Measurements from ENCODE around the gene C1orf122.

C1orf122 gene

GRCh38 chr1:37802439-37802838 lies 5.2 kb upstream of the C1orf122 start:
- CTCF ChIA-PET = no interaction called here
- no peak overlapping the region for H3K27ac ChIP-seq (ENCODE audit: insufficient read depth in 1 of 2, low read depth in 1 of 2, low read length in 2 of 2, poor library complexity in 1 of 2, severe bottlenecking in 2 of 2)
- no peak overlapping the region for H3K4me3 ChIP-seq (ENCODE audit: control insufficient read depth in 1 of 7, extremely low read depth in 1 of 7, insufficient read depth in 4 of 7, low read depth in 2 of 7, low read length in 6 of 7)
- DNase-seq = no peak
- H3K9me3 ChIP-seq (ENCODE audit: control extremely low read depth in 1 of 5, control insufficient read depth in 4 of 5, insufficient read depth in 2 of 5, low read depth in 1 of 5, low read length in 4 of 5) = no peaks in the 10 kb centered on the region
- H3K4me1 ChIP-seq (ENCODE audit: control extremely low read depth in 1 of 4, control insufficient read depth in 4 of 4, insufficient read depth in 4 of 4, low read length in 3 of 4) = peaks cover 5 to 15% (median 10%) of the 10 kb centered on the region in 4 experiments
- H3K36me3 ChIP-seq (ENCODE audit: control insufficient read depth in 4 of 4, insufficient read depth in 4 of 4, low read length in 3 of 4) = peaks cover 24 to 55% (median 50%) of the 10 kb centered on the region in 4 experiments
- H3K27me3 ChIP-seq (replicated peaks in 2 of 5; ENCODE audit: control insufficient read depth in 4 of 5, insufficient read depth in 5 of 5, low read length in 4 of 5) = no peaks in the 10 kb centered on the region
- POLR2A ChIA-PET = interaction anchor here (0.7 kb wide), 1 partner anchor 128 kb away, joined by 3 read pairs; no protein-coding TSS in a partner anchor
- 100% methylated on average over 1 of the region's 1 CpG for WGBS (ENCODE audit: insufficient coverage)

DNA sequence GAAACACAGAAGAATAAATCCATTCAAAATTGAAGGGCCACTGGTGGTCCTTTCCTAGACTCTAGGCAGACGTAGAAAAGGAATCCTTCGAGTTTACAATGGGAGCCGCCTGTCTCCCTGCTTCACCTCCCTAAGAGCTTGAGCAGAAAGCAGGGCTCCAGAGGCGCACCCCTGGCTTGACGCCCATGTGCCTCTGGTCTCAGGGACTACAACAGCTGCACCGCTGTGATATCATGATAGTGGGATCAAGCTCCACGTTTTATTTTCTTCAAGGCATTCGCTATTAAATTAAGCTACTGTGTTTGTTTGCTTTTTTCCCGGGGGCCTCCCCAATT lies 403 bp upstream of the C1orf122 start:
- Histone ChIP-seq H3K4me1 (ENCODE audit: control extremely low read depth in 1 of 4, control insufficient read depth in 4 of 4, insufficient read depth in 4 of 4, low read length in 3 of 4) (peaks cover 5 to 23% (median 20%) of the 10 kb centered on the region in 4 experiments), H3K4me3 (ENCODE audit: control insufficient read depth in 1 of 7, extremely low read depth in 1 of 7, insufficient read depth in 4 of 7, low read depth in 2 of 7, low read length in 6 of 7) (peak overlapping the region; percentile 68 to 98 (median 95)), H3K9me3 (ENCODE audit: control extremely low read depth in 1 of 5, control insufficient read depth in 4 of 5, insufficient read depth in 2 of 5, low read depth in 1 of 5, low read length in 4 of 5) (no peaks in the 10 kb centered on the region), H3K27me3 (replicated peaks in 2 of 5; ENCODE audit: control insufficient read depth in 4 of 5, insufficient read depth in 5 of 5, low read length in 4 of 5) (no peaks in the 10 kb centered on the region), H3K36me3 (ENCODE audit: control insufficient read depth in 4 of 4, insufficient read depth in 4 of 4, low read length in 3 of 4) (peaks cover 19 to 56% (median 37%) of the 10 kb centered on the region in 4 experiments), H3K27ac (ENCODE audit: insufficient read depth in 1 of 2, low read depth in 1 of 2, low read length in 2 of 2, poor library complexity in 1 of 2, severe bottlenecking in 2 of 2) (peak overlapping the region; percentile 93 to 97)
- DNase-seq = peak in 2 of 3 donors; percentile 26 to 44
- WGBS (ENCODE audit: insufficient coverage) = 31% methylated on average over 7 of the region's 9 CpGs
- ChIA-PET POLR2A (interaction anchor here (0.8 to 2.1 kb wide), 4 partner anchors 12 to 115 kb away, joined by 3 to 14 read pairs (median 8); partner anchors contain the start of genes CDCA8, EPHA10 and MTF1), CTCF (interaction anchor here (1.3 kb wide), 1 partner anchor 53 kb away, joined by 5 read pairs; the partner anchor contains the start of gene MTF1)

DNA sequence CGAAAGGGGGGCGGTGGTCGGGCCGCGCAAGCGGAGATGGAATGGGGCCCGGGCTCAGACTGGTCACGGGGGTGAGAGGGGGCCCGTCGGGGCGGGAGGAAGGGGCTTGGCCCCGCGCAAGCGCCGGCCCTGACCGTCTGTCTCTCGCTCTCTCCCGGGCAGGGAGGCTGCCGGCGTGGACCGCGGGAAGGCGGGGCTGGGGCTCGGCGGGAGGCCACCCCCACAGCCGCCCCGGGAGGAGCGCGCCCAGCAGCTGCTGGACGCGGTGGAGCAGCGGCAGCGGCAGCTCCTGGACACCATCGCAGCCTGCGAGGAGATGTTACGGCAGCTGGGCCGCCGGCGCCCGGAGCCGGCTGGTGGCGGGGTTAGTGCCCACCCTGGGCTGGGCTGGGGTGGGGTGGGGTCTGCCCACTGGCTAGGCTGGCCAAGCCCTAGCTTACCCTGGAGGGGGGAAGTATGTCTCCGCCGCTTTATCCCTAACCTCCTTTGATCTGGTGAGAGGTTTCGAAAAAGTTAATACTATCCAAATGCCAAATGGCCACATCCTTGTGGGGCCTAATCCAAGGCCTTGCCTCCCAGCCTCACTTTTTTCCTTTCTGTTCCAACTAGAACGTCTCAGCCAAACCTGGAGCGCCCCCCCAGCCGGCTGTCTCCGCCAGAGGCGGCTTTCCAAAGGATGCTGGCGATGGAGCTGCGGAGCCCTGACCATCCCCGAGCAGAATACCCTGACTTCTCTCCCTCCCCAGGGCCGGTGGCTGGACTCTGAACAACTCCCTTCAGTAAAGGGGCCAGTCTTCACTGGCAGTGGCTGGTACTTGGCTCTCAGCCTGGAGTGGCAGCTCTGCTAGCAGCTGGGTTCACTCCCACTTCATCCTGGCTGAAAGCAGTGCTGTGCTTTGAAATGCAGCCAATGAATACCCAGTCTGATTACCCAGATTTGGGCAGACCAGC lies 1.1 kb downstream of the C1orf122 start:
- POLR2A ChIA-PET = interaction anchor here (1.8 to 2.1 kb wide), 3 partner anchors 13 to 116 kb away, joined by 7 to 14 read pairs (median 9); partner anchors contain the start of genes CDCA8 and MTF1
- peak in 1 of 3 donors; percentile 35 for DNase-seq
- peak overlapping the region; percentile 49 to 97 for H3K27ac ChIP-seq (ENCODE audit: insufficient read depth in 1 of 2, low read depth in 1 of 2, low read length in 2 of 2, poor library complexity in 1 of 2, severe bottlenecking in 2 of 2)
- H3K9me3 ChIP-seq (ENCODE audit: control extremely low read depth in 1 of 5, control insufficient read depth in 4 of 5, insufficient read depth in 2 of 5, low read depth in 1 of 5, low read length in 4 of 5) = no peaks in the 10 kb centered on the region
- WGBS (ENCODE audit: insufficient coverage) = 6% methylated on average over 48 of the region's 54 CpGs
- no peaks in the 10 kb centered on the region for H3K27me3 ChIP-seq (replicated peaks in 2 of 5; ENCODE audit: control insufficient read depth in 4 of 5, insufficient read depth in 5 of 5, low read length in 4 of 5)
- peak overlapping the region; percentile 68 to 98 (median 95) for H3K4me3 ChIP-seq (ENCODE audit: control insufficient read depth in 1 of 7, extremely low read depth in 1 of 7, insufficient read depth in 4 of 7, low read depth in 2 of 7, low read length in 6 of 7)
- CTCF ChIA-PET = interaction anchor here (1.1 to 1.8 kb wide), 4 partner anchors 9 to 52 kb away, joined by 3 to 5 read pairs (median 4); no protein-coding TSS in a partner anchor
- H3K4me1 ChIP-seq (ENCODE audit: control extremely low read depth in 1 of 4, control insufficient read depth in 4 of 4, insufficient read depth in 4 of 4, low read length in 3 of 4) = peaks cover 5 to 23% (median 20%) of the 10 kb centered on the region in 4 experiments
- peaks cover 14 to 55% (median 29%) of the 10 kb centered on the region in 4 experiments for H3K36me3 ChIP-seq (ENCODE audit: control insufficient read depth in 4 of 4, insufficient read depth in 4 of 4, low read length in 3 of 4)

GRCh38 chr1:37809942-37810341 lies 2.4 kb downstream of the C1orf122 start:
- WGBS (ENCODE audit: insufficient coverage) = 94% methylated on average over 2 of the region's 2 CpGs
- no peak overlapping the region for H3K27ac ChIP-seq (ENCODE audit: insufficient read depth in 1 of 2, low read depth in 1 of 2, low read length in 2 of 2, poor library complexity in 1 of 2, severe bottlenecking in 2 of 2)
- no peaks in the 10 kb centered on the region for H3K27me3 ChIP-seq (replicated peaks in 2 of 5; ENCODE audit: control insufficient read depth in 4 of 5, insufficient read depth in 5 of 5, low read length in 4 of 5)
- no peaks in the 10 kb centered on the region for H3K9me3 ChIP-seq (ENCODE audit: control extremely low read depth in 1 of 5, control insufficient read depth in 4 of 5, insufficient read depth in 2 of 5, low read depth in 1 of 5, low read length in 4 of 5)
- H3K4me3 ChIP-seq (ENCODE audit: control insufficient read depth in 1 of 7, extremely low read depth in 1 of 7, insufficient read depth in 4 of 7, low read depth in 2 of 7, low read length in 6 of 7) = no peak overlapping the region
- H3K36me3 ChIP-seq (ENCODE audit: control insufficient read depth in 4 of 4, insufficient read depth in 4 of 4, low read length in 3 of 4) = peaks cover 7 to 54% (median 25%) of the 10 kb centered on the region in 4 experiments
- POLR2A ChIA-PET = no interaction called here
- peaks cover 5 to 23% (median 20%) of the 10 kb centered on the region in 4 experiments for H3K4me1 ChIP-seq (ENCODE audit: control extremely low read depth in 1 of 4, control insufficient read depth in 4 of 4, insufficient read depth in 4 of 4, low read length in 3 of 4)
- CTCF ChIA-PET = no interaction called here
- no peak for DNase-seq

DNA sequence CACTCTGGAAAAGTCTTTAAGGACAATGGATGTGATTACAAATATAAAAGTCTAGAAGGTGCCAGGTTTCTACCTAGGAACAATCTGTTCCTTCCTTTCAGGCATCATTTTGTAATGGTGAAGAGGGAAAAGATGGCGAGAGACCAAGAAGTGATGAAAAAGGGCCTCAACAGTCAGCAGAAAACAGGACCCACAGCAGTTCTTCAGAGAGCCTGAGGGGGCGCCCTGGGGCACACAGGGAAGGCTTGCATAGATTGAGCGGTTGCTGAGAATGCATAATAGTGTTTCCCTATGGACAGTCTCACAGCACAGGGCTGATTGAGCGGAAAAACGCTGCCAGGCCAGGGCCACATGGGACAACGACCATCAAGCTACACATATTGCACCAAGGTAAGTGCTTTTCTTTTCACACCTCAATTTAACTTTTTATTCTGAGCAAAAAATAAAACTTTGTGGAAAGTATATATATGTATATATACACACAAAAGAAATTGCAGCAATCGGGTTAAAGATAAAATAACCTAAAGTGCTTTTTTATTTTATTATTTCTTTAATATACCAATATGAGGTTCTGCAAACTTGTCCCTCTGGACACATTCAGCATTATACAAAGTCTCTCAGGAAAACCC lies 3.6 kb downstream of the C1orf122 start:
- no peaks in the 10 kb centered on the region for H3K27me3 ChIP-seq (replicated peaks in 2 of 5; ENCODE audit: control insufficient read depth in 4 of 5, insufficient read depth in 5 of 5, low read length in 4 of 5)
- no peaks in the 10 kb centered on the region for H3K9me3 ChIP-seq (ENCODE audit: control extremely low read depth in 1 of 5, control insufficient read depth in 4 of 5, insufficient read depth in 2 of 5, low read depth in 1 of 5, low read length in 4 of 5)
- H3K36me3 ChIP-seq (ENCODE audit: control insufficient read depth in 4 of 4, insufficient read depth in 4 of 4, low read length in 3 of 4) = peaks cover 0 to 53% (median 23%) of the 10 kb centered on the region in 4 experiments
- peak; percentile 73 to 80 (median 78) for DNase-seq
- ChIA-PET POLR2A (no interaction called here), CTCF (interaction anchor here (1.1 to 2.0 kb wide), 2 partner anchors 27 to 48 kb away, joined by 3 to 5 read pairs; partner anchors contain the start of gene MTF1)
- peaks cover 5 to 23% (median 18%) of the 10 kb centered on the region in 4 experiments for H3K4me1 ChIP-seq (ENCODE audit: control extremely low read depth in 1 of 4, control insufficient read depth in 4 of 4, insufficient read depth in 4 of 4, low read length in 3 of 4)
- 44% methylated on average over 3 of the region's 7 CpGs for WGBS (ENCODE audit: insufficient coverage)
- no peak overlapping the region for H3K27ac ChIP-seq (ENCODE audit: insufficient read depth in 1 of 2, low read depth in 1 of 2, low read length in 2 of 2, poor library complexity in 1 of 2, severe bottlenecking in 2 of 2)
- no peak overlapping the region for H3K4me3 ChIP-seq (ENCODE audit: control insufficient read depth in 1 of 7, extremely low read depth in 1 of 7, insufficient read depth in 4 of 7, low read depth in 2 of 7, low read length in 6 of 7)

DNA sequence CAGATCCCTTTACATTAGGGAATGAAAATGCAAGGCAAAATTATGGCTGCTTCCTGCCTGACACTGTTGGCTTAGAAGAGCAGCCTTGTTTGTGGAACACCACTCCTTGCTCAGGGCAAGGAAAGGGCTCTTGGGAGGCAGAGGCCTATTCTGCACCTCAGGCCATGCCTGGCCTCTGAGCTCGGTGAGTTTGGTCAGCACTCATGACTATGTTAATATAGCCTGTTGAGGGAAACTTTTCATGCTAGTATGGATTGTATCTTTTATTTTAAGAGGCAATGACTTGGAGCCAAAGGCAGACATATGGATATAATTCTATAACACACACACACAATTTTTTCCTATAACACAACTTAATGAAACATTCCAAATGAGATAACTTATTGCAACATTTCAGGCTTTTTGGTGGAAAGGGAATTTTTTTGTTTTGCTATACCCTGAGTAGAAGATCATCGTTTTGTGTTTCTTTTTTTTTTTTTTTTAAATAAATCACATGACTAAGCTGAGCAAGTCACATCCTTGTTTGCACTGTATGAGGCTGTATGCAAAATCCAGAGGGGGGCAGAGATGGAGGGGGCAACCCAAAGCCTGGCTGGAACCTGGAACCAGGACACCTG lies 6.0 kb downstream of the C1orf122 start:
- no CpG with 5 or more reads among the region's 2 CpGs for WGBS (ENCODE audit: insufficient coverage)
- Histone ChIP-seq H3K4me3 (ENCODE audit: control insufficient read depth in 1 of 7, extremely low read depth in 1 of 7, insufficient read depth in 4 of 7, low read depth in 2 of 7, low read length in 6 of 7) (no peak overlapping the region), H3K9me3 (ENCODE audit: control extremely low read depth in 1 of 5, control insufficient read depth in 4 of 5, insufficient read depth in 2 of 5, low read depth in 1 of 5, low read length in 4 of 5) (no peaks in the 10 kb centered on the region), H3K36me3 (ENCODE audit: control insufficient read depth in 4 of 4, insufficient read depth in 4 of 4, low read length in 3 of 4) (peaks cover 0 to 54% (median 35%) of the 10 kb centered on the region in 4 experiments), H3K27ac (ENCODE audit: insufficient read depth in 1 of 2, low read depth in 1 of 2, low read length in 2 of 2, poor library complexity in 1 of 2, severe bottlenecking in 2 of 2) (no peak overlapping the region), H3K27me3 (replicated peaks in 2 of 5; ENCODE audit: control insufficient read depth in 4 of 5, insufficient read depth in 5 of 5, low read length in 4 of 5) (no peaks in the 10 kb centered on the region), H3K4me1 (ENCODE audit: control extremely low read depth in 1 of 4, control insufficient read depth in 4 of 4, insufficient read depth in 4 of 4, low read length in 3 of 4) (peaks cover 0 to 8% (median 7%) of the 10 kb centered on the region in 4 experiments)
- POLR2A ChIA-PET = no interaction called here
- DNase-seq = no peak
- CTCF ChIA-PET = no interaction called here
